Testis (tissue), 3 donors: ENCODE measurements around the gene SETDB2. TPM values are rescaled to one million over a fixed set of nuclear protein-coding genes. Genes with fewer than 3 reads are reported as not detected.

ENCODE experiments used
- DNase-seq: peaks from one replicate; pipeline ENCODE4 v3.0.0-alpha.2; 2019
- H3K27ac ChIP-seq, 2 donors: fragments of 200-600 bp; sonication (generic); one replicate each; pipeline ENCODE4 v1.5.1; 2019
- H3K27me3 ChIP-seq: fragments of 200-600 bp; sonication (generic); one replicate; pipeline ENCODE4 v1.5.1; 2019
- H3K36me3 ChIP-seq: fragments of 200-600 bp; sonication (generic); one replicate; pipeline ENCODE4 v1.5.1; 2017; ENCODE audit warnings: low read depth; ENCODE audit errors: missing control alignments
- H3K4me1 ChIP-seq: fragments of 200-600 bp; sonication (generic); one replicate; pipeline ENCODE4 v1.5.1; 2019
- H3K4me3 ChIP-seq, 2 donors: fragments of 200-600 bp; sonication (generic); one replicate each; pipeline ENCODE4 v1.5.1; 2017 to 2019
- H3K9me3 ChIP-seq: fragments of 200-600 bp; sonication (generic); one replicate; pipeline ENCODE4 v1.5.1; 2017
- CTCF ChIP-seq, 3 experiments: fragments of 450-650 bp in 2 of 3; fragments of 200-600 bp in 1 of 3; sonication (generic) in 1 of 3; IDR thresholded peaks; one replicate each; pipeline ENCODE4 v1.5.1; 2016 to 2019; ENCODE audit warnings: antibody characterized with exemption in 3 of 3, mild to moderate bottlenecking in 2 of 3, moderate library complexity in 1 of 3
- POLR2A ChIP-seq: fragments of 450-650 bp; IDR thresholded peaks from one replicate; pipeline ENCODE4 v1.6.1; 2017; ENCODE audit warnings: antibody characterized with exemption, mild to moderate bottlenecking, moderate library complexity
- WGBS, 2 donors: methylation state at CpG; one replicate each; pipeline ENCODE4 v1.1.5; 2018; 5-methylcytosine and 5-hydroxymethylcytosine counted together
- intact Hi-C: fragments of 100-400 bp; cut with DNase I; formaldehyde crosslinking; loops from one replicate; pipeline ENCODE4 v1.15.1; 2023; ENCODE audit warnings: low total_unique reads
- polyA plus RNA-seq: library from polyadenylated mRNA; stranded (reverse); fragments of 350-450 nt; fragmentation: Illumina TruSeq; extraction: RNeasy Lipid Tissue Mini Kit (QIAGEN cat#74804); gene quantifications from one replicate; pipeline ENCODE4 v1.2.3, GENCODE V29; 2014; ENCODE audit warnings: low read depth, low replicate concordance; ENCODE audit not compliant: insufficient read depth
- total RNA-seq, 2 donors: library from RNA; depleted of rRNA; stranded (reverse); fragments of >200 nt; gene quantifications; one replicate each; pipeline ENCODE4 v1.2.3, GENCODE V29; 2016

SETDB2 gene
- total and polyA plus RNA-seq, 3 donors from 2014 or later: 19.0 to 33.7 (median 29.3) TPM

- Histone ChIP-seq H3K4me1 (no peaks in the 10 kb centered on the region), H3K4me3 (no peak overlapping the region), H3K9me3 (no peaks in the 10 kb centered on the region), H3K27ac (no peak overlapping the region), H3K36me3 (no peaks in the 10 kb centered on the region), H3K27me3 (no peaks in the 10 kb centered on the region)
- no peak for DNase-seq
- TF ChIP-seq POLR2A (no peak), CTCF (IDR thresholded peaks at IDR 0.05) (no peak)
- intact Hi-C loops: no loop called here
- 85 to 86% methylated on average over 2 of the region's 2 CpGs for WGBS, 2 donors
Measured at GRCh38 chr13:49512578-49512977, 68.5 kb downstream of the SETDB2 start.

- 69 to 86% methylated on average over 5 of the region's 5 CpGs for WGBS, 2 donors
- TF ChIP-seq POLR2A: no peak
- no peak for TF ChIP-seq CTCF (IDR thresholded peaks at IDR 0.05)
- Histone ChIP-seq H3K27ac (no peak overlapping the region), H3K9me3 (no peaks in the 10 kb centered on the region), H3K27me3 (no peaks in the 10 kb centered on the region), H3K36me3 (no peaks in the 10 kb centered on the region), H3K4me1 (no peaks in the 10 kb centered on the region), H3K4me3 (no peak overlapping the region)
- no peak for DNase-seq
- intact Hi-C loops: no loop called here
Measured at GRCh38 chr13:49516467-49516866, 72.4 kb downstream of the SETDB2 start.

- Histone ChIP-seq H3K27ac (no peak overlapping the region), H3K9me3 (no peaks in the 10 kb centered on the region), H3K27me3 (no peaks in the 10 kb centered on the region), H3K4me3 (no peak overlapping the region), H3K36me3 (no peaks in the 10 kb centered on the region), H3K4me1 (no peaks in the 10 kb centered on the region)
- DNase-seq: peak; percentile 28
- intact Hi-C loops: no loop called here
- no peak for TF ChIP-seq POLR2A
- TF ChIP-seq CTCF (IDR thresholded peaks at IDR 0.05): peak in 1 of 3 experiments; percentile 19
- 73 to 84% methylated on average over 6 of the region's 6 CpGs for WGBS, 2 donors
Measured at GRCh38 chr13:49517461-49517860, 73.4 kb downstream of the SETDB2 start.

GRCh38 chr13:49521224-49521623 lies 77.2 kb downstream of the SETDB2 start:
- H3K36me3 ChIP-seq: no peaks in the 10 kb centered on the region
- H3K4me1 ChIP-seq: no peaks in the 10 kb centered on the region
- H3K4me3 ChIP-seq: no peak overlapping the region
- 56 to 60% methylated on average over 4 of the region's 4 CpGs for WGBS, 2 donors
- H3K27ac ChIP-seq: no peak overlapping the region
- TF ChIP-seq POLR2A (no peak), CTCF (IDR thresholded peaks at IDR 0.05) (no peak)
- H3K27me3 ChIP-seq: no peaks in the 10 kb centered on the region
- no peaks in the 10 kb centered on the region for H3K9me3 ChIP-seq
- intact Hi-C loops: no loop called here
- DNase-seq: no peak

GRCh38 chr13:49524740-49525501 lies 80.8 kb downstream of the SETDB2 start:
- Histone ChIP-seq H3K27ac (no peak overlapping the region), H3K4me3 (no peak overlapping the region), H3K27me3 (no peaks in the 10 kb centered on the region), H3K9me3 (no peaks in the 10 kb centered on the region), H3K4me1 (no peaks in the 10 kb centered on the region), H3K36me3 (no peaks in the 10 kb centered on the region)
- 86 to 95% methylated on average over 5 of the region's 5 CpGs for WGBS, 2 donors
- no peak for DNase-seq
- TF ChIP-seq POLR2A (no peak), CTCF (IDR thresholded peaks at IDR 0.05) (no peak)
- intact Hi-C loops: no loop called here
